Lower leg skin (tissue), 3 donors: Measurements from ENCODE around the gene USP17L21.
"Not testable (repeated sequence)": the region's sequence is repeated elsewhere in the genome, so short reads cannot be mapped to it uniquely, and the experiment has no call there.

ENCODE experiments used
- POLR2A ChIP-seq, 2 donors: fragments of 450-650 bp; IDR thresholded peaks; one replicate each; pipeline ENCODE4 v1.6.1; 2016 to 2017; ENCODE audit warnings: antibody characterized with exemption in 2 of 2, mild to moderate bottlenecking in 1 of 2, moderate library complexity in 1 of 2
- TF ChIP-seq, protein P1 (sequence below), 3 donors: fragments of 450-650 bp; IDR thresholded peaks; one replicate each; pipeline ENCODE4 v1.5.1; 2016; ENCODE audit warnings: antibody characterized with exemption in 3 of 3, mild to moderate bottlenecking in 3 of 3, moderate library complexity in 2 of 3

DNA sequence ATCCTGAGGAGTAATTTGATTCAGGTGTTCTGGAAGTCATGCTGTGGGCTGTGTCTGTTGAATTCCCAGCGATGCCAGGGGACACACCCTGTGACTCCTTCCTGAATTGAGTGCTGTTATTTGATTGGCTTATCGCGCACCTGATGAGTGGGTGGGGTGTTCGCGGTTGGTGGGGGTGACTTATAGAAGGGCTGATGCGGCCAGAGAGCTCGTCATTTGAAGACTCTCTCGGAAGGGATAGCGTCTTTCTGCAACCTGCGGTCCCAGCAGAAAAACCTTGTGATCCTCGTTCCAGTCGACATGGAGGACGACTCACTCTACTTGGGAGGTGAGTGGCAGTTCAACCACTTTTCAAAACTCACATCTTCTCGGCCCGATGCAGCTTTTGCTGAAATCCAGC is 4.8 kb upstream of the USP17L21 start, which contains the start of gene USP17L20:
- TF ChIP-seq, protein P1, sequence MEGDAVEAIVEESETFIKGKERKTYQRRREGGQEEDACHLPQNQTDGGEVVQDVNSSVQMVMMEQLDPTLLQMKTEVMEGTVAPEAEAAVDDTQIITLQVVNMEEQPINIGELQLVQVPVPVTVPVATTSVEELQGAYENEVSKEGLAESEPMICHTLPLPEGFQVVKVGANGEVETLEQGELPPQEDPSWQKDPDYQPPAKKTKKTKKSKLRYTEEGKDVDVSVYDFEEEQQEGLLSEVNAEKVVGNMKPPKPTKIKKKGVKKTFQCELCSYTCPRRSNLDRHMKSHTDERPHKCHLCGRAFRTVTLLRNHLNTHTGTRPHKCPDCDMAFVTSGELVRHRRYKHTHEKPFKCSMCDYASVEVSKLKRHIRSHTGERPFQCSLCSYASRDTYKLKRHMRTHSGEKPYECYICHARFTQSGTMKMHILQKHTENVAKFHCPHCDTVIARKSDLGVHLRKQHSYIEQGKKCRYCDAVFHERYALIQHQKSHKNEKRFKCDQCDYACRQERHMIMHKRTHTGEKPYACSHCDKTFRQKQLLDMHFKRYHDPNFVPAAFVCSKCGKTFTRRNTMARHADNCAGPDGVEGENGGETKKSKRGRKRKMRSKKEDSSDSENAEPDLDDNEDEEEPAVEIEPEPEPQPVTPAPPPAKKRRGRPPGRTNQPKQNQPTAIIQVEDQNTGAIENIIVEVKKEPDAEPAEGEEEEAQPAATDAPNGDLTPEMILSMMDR (IDR thresholded peaks at IDR 0.05): not testable (repeated sequence)
- not testable (repeated sequence) for TF ChIP-seq POLR2A (IDR thresholded peaks at IDR 0.05)
